ENCODE results near the gene AOPEP.

Gene AOPEP

GRCh38 chr9:95103871-95104580 lies 377.5 kb downstream of the AOPEP start:
- peaks cover 12% of the 10 kb centered on the region for H3K4me1 ChIP-seq (ENCODE audit: insufficient read depth, low read length, severe bottlenecking)
- H3K4me3 ChIP-seq (ENCODE audit: low read depth, low read length, poor library complexity, severe bottlenecking) = no peak overlapping the region
- H2AFZ ChIP-seq (ENCODE audit: low read length) = no peak overlapping the region
- no peaks in the 10 kb centered on the region for H3K79me2 ChIP-seq (ENCODE audit: insufficient read depth, low read length)
- H3K36me3 ChIP-seq (ENCODE audit: insufficient read depth, low read length) = peaks cover 11% of the 10 kb centered on the region
- no peak overlapping the region for H3K27ac ChIP-seq (ENCODE audit: low read depth, low read length, poor library complexity, severe bottlenecking)
- no peaks in the 10 kb centered on the region for H3K9me3 ChIP-seq (ENCODE audit: low read length)
- H4K20me1 ChIP-seq (ENCODE audit: insufficient read depth, low read length) = no peaks in the 10 kb centered on the region
- no peak overlapping the region for H3K4me2 ChIP-seq (ENCODE audit: low read length)
- no peaks in the 10 kb centered on the region for H3K9me2 ChIP-seq (ENCODE audit: low read depth, low read length)
- no peaks in the 10 kb centered on the region for H3K27me3 ChIP-seq (ENCODE audit: insufficient read depth, low read length)
- H3K9ac ChIP-seq (ENCODE audit: low read length) = no peak overlapping the region
- TF ChIP-seq CTCF (IDR thresholded peaks at IDR 0.05; ENCODE audit: low read length) = no peak
- TF ChIP-seq EZH2 (IDR thresholded peaks at IDR 0.05; ENCODE audit: borderline replicate concordance, low read length) = no peak
- H3F3A ChIP-seq (ENCODE audit: insufficient read depth, low read length) = no peaks in the 10 kb centered on the region

- no peaks in the 10 kb centered on the region for H4K20me1 ChIP-seq (ENCODE audit: insufficient read depth, low read length)
- H3K9ac ChIP-seq (ENCODE audit: low read length) = no peak overlapping the region
- H3K4me1 ChIP-seq (ENCODE audit: insufficient read depth, low read length, severe bottlenecking) = peaks cover 12% of the 10 kb centered on the region
- no peak overlapping the region for H3K4me3 ChIP-seq (ENCODE audit: low read depth, low read length, poor library complexity, severe bottlenecking)
- H3F3A ChIP-seq (ENCODE audit: insufficient read depth, low read length) = no peaks in the 10 kb centered on the region
- no peak overlapping the region for H3K27ac ChIP-seq (ENCODE audit: low read depth, low read length, poor library complexity, severe bottlenecking)
- no peak overlapping the region for H2AFZ ChIP-seq (ENCODE audit: low read length)
- TF ChIP-seq CTCF (IDR thresholded peaks at IDR 0.05; ENCODE audit: low read length) = no peak
- no peak for TF ChIP-seq EZH2 (IDR thresholded peaks at IDR 0.05; ENCODE audit: borderline replicate concordance, low read length)
- no peaks in the 10 kb centered on the region for H3K9me3 ChIP-seq (ENCODE audit: low read length)
- no peaks in the 10 kb centered on the region for H3K9me2 ChIP-seq (ENCODE audit: low read depth, low read length)
- no peaks in the 10 kb centered on the region for H3K79me2 ChIP-seq (ENCODE audit: insufficient read depth, low read length)
- peaks cover 12% of the 10 kb centered on the region for H3K36me3 ChIP-seq (ENCODE audit: insufficient read depth, low read length)
- H3K27me3 ChIP-seq (ENCODE audit: insufficient read depth, low read length) = no peaks in the 10 kb centered on the region
- H3K4me2 ChIP-seq (ENCODE audit: low read length) = no peak overlapping the region
These were observed 378.1 kb downstream of the AOPEP start for GRCh38 chr9:95104581-95104960.

- Histone ChIP-seq H3K4me1 (ENCODE audit: insufficient read depth, low read length, severe bottlenecking) (peaks cover 12% of the 10 kb centered on the region), H3F3A (ENCODE audit: insufficient read depth, low read length) (no peaks in the 10 kb centered on the region), H3K79me2 (ENCODE audit: insufficient read depth, low read length) (no peaks in the 10 kb centered on the region), H3K36me3 (ENCODE audit: insufficient read depth, low read length) (peaks cover 16% of the 10 kb centered on the region), H3K27ac (ENCODE audit: low read depth, low read length, poor library complexity, severe bottlenecking) (no peak overlapping the region), H3K9me2 (ENCODE audit: low read depth, low read length) (no peaks in the 10 kb centered on the region), H3K9me3 (ENCODE audit: low read length) (no peaks in the 10 kb centered on the region), H3K4me2 (ENCODE audit: low read length) (no peak overlapping the region), H4K20me1 (ENCODE audit: insufficient read depth, low read length) (no peaks in the 10 kb centered on the region), H3K27me3 (ENCODE audit: insufficient read depth, low read length) (no peaks in the 10 kb centered on the region), H3K9ac (ENCODE audit: low read length) (no peak overlapping the region), H2AFZ (ENCODE audit: low read length) (no peak overlapping the region), H3K4me3 (ENCODE audit: low read depth, low read length, poor library complexity, severe bottlenecking) (no peak overlapping the region)
- TF ChIP-seq CTCF (IDR thresholded peaks at IDR 0.05; ENCODE audit: low read length) (no peak), EZH2 (IDR thresholded peaks at IDR 0.05; ENCODE audit: borderline replicate concordance, low read length) (no peak)
These were observed 378.5 kb downstream of the AOPEP start for GRCh38 chr9:95104980-95105379.

All from OCI-LY1 (cell line).